ENCODE results near the gene TCP11. TPM values are rescaled to one million over a fixed set of nuclear protein-coding genes. Genes with fewer than 3 reads are reported as not detected.

Gene TCP11
- total RNA-seq, 1 experiment from 2014 or later: not detected

GRCh38 chr6:35177596-35177995 is 36.5 kb upstream of the TCP11 start:
- in situ Hi-C loops (cut with HindIII; ENCODE audit: low pct_unique_long_range_greater_than_20kb, low sequenced_read_pairs): no loop called here

GRCh38 chr6:35177157-35177556 is 36.0 kb upstream of the TCP11 start:
- H3K4me3 ChIP-seq (ENCODE audit: low read depth in 2 of 2, low read length in 2 of 2): no peak overlapping the region
- ATAC-seq (no peak), DNase-seq (ENCODE audit: low read depth, low spot score) (no peak)
- peaks cover 5% of the 10 kb centered on the region; the same call in 1 of the 2 replicates for H3K4me1 ChIP-seq (ENCODE audit: control insufficient read depth, insufficient read depth, low read length)
- no peaks in the 10 kb centered on the region for H3K27me3 ChIP-seq (ENCODE audit: control insufficient read depth, insufficient read depth, low read length)
- no peak overlapping the region for H3K27ac ChIP-seq (ENCODE audit: low read length)
- no peaks in the 10 kb centered on the region for H3K9me3 ChIP-seq (ENCODE audit: control insufficient read depth, insufficient read depth, low read depth, low read length)
- intact Hi-C loops (cut with micrococcal nuclease; ENCODE audit: unreplicated experiment): no loop called here
- ChIA-PET POLR2A (no interaction called here), CTCF (no interaction called here)
- in situ Hi-C loops (cut with HindIII; ENCODE audit: low pct_unique_long_range_greater_than_20kb, low sequenced_read_pairs): no loop called here
- no peaks in the 10 kb centered on the region for H3K36me3 ChIP-seq (ENCODE audit: control insufficient read depth, insufficient read depth, low read length)
- no TSS peak for BruUV-seq (replicated peaks)
- no peak for TF ChIP-seq REST (IDR thresholded peaks at IDR 0.05; ENCODE audit: insufficient read depth in 1 of 2, low read depth in 2 of 2, low read length in 1 of 2)
- TF ChIP-seq POLR2AphosphoS5 (IDR thresholded peaks at IDR 0.05; ENCODE audit: low read depth, low read length): no peak
- no peak for TF ChIP-seq TCF7L2 (IDR thresholded peaks at IDR 0.05; ENCODE audit: low read depth, low read length)
- no peak for TF ChIP-seq CTCF (IDR thresholded peaks at IDR 0.05)
- TF ChIP-seq SIN3A (IDR thresholded peaks at IDR 0.05; ENCODE audit: borderline replicate concordance, insufficient read depth, low read depth, low read length): no peak

More at GRCh38 chr6:35177596-35177995, 36.5 kb upstream of the TCP11 start:
- no TSS peak for BruUV-seq (replicated peaks)
- Histone ChIP-seq H3K36me3 (ENCODE audit: control insufficient read depth, insufficient read depth, low read length) (no peaks in the 10 kb centered on the region), H3K4me3 (ENCODE audit: low read depth in 2 of 2, low read length in 2 of 2) (no peak overlapping the region), H3K27ac (ENCODE audit: low read length) (no peak overlapping the region), H3K4me1 (ENCODE audit: control insufficient read depth, insufficient read depth, low read length) (peaks cover 5% of the 10 kb centered on the region; the same call in 1 of the 2 replicates), H3K27me3 (ENCODE audit: control insufficient read depth, insufficient read depth, low read length) (no peaks in the 10 kb centered on the region), H3K9me3 (ENCODE audit: control insufficient read depth, insufficient read depth, low read depth, low read length) (no peaks in the 10 kb centered on the region)
- DNase-seq (ENCODE audit: low read depth, low spot score) (no peak), ATAC-seq (no peak)
- ChIA-PET CTCF (no interaction called here), POLR2A (no interaction called here)
- TF ChIP-seq CTCF (IDR thresholded peaks at IDR 0.05): no peak
- TF ChIP-seq TCF7L2 (IDR thresholded peaks at IDR 0.05; ENCODE audit: low read depth, low read length): no peak
- TF ChIP-seq POLR2AphosphoS5 (IDR thresholded peaks at IDR 0.05; ENCODE audit: low read depth, low read length): no peak
- no peak for TF ChIP-seq SIN3A (IDR thresholded peaks at IDR 0.05; ENCODE audit: borderline replicate concordance, insufficient read depth, low read depth, low read length)
- no peak for TF ChIP-seq REST (IDR thresholded peaks at IDR 0.05; ENCODE audit: insufficient read depth in 1 of 2, low read depth in 2 of 2, low read length in 1 of 2)
- intact Hi-C loops (cut with micrococcal nuclease; ENCODE audit: unreplicated experiment): no loop called here
